Prostate gland (tissue), 2 donors: Measurements from ENCODE around the gene ATP1A3.

Experiments used
- POLR2A ChIP-seq: fragments of 450-650 bp; IDR thresholded peaks from one replicate; pipeline ENCODE4 v1.6.1; 2016; ENCODE audit warnings: antibody characterized with exemption, mild to moderate bottlenecking
- TF ChIP-seq, protein P1 (sequence below), 4 experiments: fragments of 200-600 bp in 2 of 4; fragments of 450-650 bp in 2 of 4; sonication (generic) in 2 of 4; IDR thresholded peaks; 1 replicate in 3 of 4; 2 replicates in 1 of 4; pipeline ENCODE4 v1.5.1; 2016 to 2019; ENCODE audit warnings: antibody characterized with exemption in 4 of 4, mild to moderate bottlenecking in 2 of 4, moderate library complexity in 2 of 4

DNA sequence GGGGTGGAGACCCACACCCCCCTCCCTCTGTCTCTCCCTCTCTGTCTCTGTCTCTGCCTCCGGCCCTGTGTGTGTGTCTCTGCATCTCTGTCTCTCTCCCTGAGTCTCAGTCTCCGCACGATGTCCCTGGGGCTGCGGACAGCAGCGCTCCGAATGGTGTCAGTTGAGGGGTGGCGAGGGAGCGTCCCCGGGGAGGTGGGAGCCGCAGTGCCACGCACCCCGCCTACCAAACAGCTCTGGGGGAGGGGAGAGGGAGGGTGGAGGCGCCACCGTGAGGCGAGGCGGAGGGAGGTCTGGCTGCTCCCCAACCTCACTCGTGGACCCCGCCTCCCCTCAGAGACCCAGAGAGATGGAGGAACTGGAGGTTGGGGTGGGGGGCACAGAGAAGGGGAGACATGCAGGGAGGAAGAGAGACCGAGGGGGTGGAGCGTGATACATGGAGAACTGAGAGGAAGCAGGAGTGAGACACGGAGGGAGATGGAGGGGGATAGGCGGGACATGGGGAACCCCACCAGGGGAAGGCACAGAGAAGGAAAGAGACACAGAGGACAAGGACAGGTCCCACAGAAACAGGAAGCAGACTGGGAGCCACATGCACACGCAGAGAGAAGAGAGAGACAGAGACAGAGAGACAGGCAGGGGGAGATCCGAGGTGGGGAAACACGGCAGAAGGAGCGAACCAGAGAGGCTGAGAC lies 73.0 kb downstream of the ATP1A3 start:
- TF ChIP-seq, protein P1, sequence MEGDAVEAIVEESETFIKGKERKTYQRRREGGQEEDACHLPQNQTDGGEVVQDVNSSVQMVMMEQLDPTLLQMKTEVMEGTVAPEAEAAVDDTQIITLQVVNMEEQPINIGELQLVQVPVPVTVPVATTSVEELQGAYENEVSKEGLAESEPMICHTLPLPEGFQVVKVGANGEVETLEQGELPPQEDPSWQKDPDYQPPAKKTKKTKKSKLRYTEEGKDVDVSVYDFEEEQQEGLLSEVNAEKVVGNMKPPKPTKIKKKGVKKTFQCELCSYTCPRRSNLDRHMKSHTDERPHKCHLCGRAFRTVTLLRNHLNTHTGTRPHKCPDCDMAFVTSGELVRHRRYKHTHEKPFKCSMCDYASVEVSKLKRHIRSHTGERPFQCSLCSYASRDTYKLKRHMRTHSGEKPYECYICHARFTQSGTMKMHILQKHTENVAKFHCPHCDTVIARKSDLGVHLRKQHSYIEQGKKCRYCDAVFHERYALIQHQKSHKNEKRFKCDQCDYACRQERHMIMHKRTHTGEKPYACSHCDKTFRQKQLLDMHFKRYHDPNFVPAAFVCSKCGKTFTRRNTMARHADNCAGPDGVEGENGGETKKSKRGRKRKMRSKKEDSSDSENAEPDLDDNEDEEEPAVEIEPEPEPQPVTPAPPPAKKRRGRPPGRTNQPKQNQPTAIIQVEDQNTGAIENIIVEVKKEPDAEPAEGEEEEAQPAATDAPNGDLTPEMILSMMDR (IDR thresholded peaks at IDR 0.05): no peak
- TF ChIP-seq POLR2A: no peak
